ENCODE data around the gene FAM162A. TPM values are rescaled to one million over a fixed set of nuclear protein-coding genes. Genes with fewer than 3 reads are reported as not detected.
"Not testable (repeated sequence)": the region's sequence is repeated elsewhere in the genome, so short reads cannot be mapped to it uniquely, and the experiment has no call there.

The FAM162A gene, protein sequence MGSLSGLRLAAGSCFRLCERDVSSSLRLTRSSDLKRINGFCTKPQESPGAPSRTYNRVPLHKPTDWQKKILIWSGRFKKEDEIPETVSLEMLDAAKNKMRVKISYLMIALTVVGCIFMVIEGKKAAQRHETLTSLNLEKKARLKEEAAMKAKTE
- 65.5 TPM for total RNA-seq

GRCh38 chr3:122383771-122384697 is at the start of gene FAM162A:
Gene FAM162A (plus strand): TSS chr3:122384182. CDS start chr3:122384266, 84 bp downstream.
- DNase-seq (ENCODE audit: low spot score) = peak; percentile 94

DNA sequence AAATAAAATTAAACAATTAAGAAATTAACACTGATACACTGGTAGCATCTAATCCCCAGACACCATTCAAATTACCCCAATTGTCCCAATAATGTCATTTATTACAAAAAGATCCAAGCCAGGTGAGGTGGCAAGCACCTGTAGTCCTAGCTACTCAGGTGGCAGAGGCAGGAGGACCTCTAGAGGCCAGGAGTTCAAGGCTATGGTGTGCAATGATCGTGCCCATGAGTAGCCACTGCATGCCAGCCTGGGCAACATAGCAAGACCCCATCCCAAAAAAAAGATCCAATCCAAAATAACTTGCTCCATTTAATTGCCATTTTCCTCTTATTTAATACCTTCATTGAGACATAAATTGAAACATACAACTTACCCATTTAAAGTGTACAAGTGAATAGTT is 41.2 kb upstream of the FAM162A start:
- no peak for DNase-seq (ENCODE audit: low spot score)

DNA sequence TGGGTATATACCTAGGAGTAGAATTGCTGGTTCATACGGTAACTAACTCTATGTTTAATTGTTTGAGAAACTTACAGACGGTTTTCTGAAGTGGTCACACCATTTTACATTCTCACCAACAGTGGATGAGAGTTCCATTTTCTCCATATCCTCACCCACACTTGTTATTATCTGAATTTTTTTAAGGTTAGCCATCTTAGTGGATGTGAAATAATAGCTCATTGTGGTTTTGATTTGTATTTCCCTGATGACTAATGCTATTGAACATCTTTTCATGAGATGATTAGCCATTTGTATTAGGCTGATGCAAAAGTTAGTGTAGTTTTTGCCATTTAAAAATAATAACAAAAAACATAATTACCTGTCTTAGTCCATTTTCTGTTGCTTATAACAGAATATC is 40.3 kb upstream of the FAM162A start:
- no peak for DNase-seq (ENCODE audit: low spot score)

- DNase-seq (ENCODE audit: low spot score) = no peak
Measured at GRCh38 chr3:122349171-122349570, 34.8 kb upstream of the FAM162A start.

GRCh38 chr3:122350814-122351418 is 33.1 kb upstream of the FAM162A start:
- DNase-seq (ENCODE audit: low spot score) = no peak

DNA sequence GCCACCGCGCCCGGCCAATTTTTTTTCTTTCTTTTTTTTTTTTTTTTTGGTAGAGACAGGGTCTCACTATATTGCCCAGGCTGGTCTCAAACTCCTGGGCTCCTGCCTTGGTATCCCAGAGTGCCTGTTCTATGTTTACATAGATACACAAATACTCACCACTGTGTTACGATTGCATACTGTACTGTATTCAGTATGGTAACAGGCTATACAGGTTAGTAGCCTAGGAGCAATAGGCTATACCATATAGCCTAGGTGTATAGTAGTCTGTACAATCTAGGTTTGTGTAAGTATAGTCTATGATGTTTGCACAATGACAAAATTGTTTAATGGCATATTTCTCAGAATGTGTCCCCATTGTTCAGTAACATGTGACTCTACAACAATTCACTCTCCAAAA is 32.4 kb upstream of the FAM162A start:
- no peak for DNase-seq (ENCODE audit: low spot score)

GRCh38 chr3:122353215-122353614 is 30.8 kb upstream of the FAM162A start:
- no peak for DNase-seq (ENCODE audit: low spot score)

DNA sequence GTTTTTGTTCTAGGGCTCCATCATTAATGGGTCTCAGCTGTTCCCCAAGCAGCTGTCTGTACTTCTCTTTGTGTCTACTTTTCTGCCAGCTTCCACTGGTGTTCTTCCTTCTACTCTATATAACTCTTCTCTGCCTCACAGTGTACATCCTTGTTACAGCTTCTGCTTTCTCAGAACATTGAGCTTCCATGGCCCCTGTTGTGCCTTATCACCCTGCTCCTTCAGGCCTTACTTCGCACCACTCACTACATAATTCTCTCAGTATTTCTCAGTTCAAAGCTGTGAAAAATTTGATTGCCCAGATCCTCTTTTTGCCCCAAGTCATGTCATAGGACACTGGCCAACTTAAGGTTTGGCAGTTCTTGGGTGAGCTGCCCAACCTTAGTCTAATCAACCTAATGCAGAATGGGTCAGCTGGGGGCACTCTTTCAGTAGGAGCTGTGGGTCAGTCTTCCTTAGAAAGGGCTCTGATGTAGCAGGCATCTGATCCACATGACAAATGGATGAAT is 30.0 kb upstream of the FAM162A start:
- DNase-seq (ENCODE audit: low spot score) = no peak

DNA sequence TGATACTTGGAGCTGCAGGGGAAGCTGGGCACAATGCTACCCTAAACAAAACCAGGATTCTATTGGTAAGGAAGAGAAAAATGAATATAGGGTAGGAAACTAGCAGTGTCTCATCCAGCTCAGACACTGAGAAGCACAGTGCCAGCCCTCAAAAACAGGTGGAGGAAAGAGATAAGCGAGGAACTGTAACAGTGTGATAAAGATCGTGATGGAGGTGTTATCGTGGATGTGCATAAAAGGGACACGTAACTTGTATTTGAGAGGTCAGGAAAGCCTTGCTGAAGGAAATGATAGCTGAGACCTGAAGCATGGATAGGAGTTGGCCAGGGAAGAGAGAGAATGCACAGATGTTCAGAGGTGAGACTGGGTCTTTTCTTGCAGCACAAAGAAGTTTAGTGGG is 28.4 kb upstream of the FAM162A start:
- DNase-seq (ENCODE audit: low spot score) = no peak

DNA sequence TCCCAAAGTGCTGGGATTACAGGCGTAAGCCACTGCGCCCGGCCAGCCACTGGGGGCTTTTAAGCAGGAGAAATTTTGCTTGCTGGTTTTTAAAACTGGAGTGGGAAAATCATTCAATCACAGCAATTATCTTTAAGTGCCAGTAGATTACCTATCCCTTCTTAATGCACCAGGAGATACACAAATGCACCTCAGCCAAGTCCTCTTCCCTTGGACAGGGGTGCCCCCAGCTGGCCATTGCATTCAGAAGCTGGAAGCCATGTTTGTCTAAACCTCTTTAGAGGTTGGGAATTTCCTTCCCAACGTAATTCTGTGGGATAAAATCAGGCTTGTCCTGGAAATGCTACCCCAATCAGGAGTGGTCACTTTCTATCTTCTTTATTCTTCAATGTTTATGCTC is 27.6 kb upstream of the FAM162A start:
- DNase-seq (ENCODE audit: low spot score) = no peak

- DNase-seq (ENCODE audit: low spot score) = no peak
Measured at GRCh38 chr3:122357828-122358702, 25.9 kb upstream of the FAM162A start.

DNA sequence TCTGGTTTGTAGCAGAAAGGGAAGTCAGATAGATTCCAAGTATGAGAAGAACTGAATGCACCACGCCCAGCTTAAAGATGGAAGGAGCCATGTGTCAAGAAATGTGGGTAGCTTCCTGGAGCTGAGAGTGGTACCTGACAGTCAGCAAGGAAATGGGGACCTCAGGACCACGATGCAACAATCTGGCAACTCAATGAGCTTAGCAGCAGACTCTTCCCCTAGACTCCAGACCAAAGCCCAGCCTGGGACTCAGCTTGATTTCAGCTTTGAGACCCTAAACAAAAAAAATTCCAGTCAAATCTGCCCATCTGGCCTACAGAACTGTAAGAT is 25.3 kb upstream of the FAM162A start:
- no peak for DNase-seq (ENCODE audit: low spot score)

DNA sequence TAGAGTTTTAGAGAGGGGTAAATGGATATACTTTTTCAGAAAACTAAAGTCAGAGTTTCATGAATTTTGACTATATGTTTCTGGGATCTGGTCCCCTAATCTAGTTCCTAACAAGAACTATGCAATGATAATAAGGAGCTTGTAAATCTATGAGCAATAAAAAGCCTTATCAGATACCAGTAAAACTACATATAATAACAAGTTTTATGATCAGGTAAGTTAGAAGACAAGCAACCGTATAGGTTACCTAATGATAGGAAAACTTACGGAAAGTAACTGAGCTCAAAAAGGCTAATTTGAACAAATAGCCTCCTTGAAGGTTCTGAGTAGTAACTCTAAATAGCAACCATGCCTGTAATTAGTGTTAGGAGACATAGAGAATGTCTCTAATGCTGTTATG is 22.0 kb upstream of the FAM162A start:
- DNase-seq (ENCODE audit: low spot score) = no peak

- DNase-seq (ENCODE audit: low spot score) = no peak
Measured at GRCh38 chr3:122364490-122364889, 19.5 kb upstream of the FAM162A start.

GRCh38 chr3:122365073-122365472 is 18.9 kb upstream of the FAM162A start:
- no peak for DNase-seq (ENCODE audit: low spot score)

- DNase-seq (ENCODE audit: low spot score) = not testable (repeated sequence)
Measured at GRCh38 chr3:122365582-122366378, 18.2 kb upstream of the FAM162A start.

DNA sequence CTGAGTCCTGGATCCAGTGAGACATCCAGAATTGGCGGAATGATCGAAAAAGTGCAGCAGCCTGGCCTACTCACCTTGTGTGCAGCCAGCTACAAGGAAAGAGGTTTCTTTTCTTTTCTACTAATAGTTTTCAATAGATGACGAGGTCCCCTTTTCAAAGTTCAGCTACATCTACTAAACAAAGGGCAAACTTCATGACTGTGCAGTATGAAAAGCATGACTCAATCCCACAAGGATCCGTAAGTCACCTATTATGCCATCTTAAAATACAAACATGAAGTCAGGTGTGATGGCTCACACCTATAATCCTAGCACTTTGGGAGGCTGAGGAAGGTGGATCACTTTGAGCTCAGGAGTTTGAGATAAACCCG is 17.6 kb upstream of the FAM162A start:
- no peak for DNase-seq (ENCODE audit: low spot score)

- no peak for DNase-seq (ENCODE audit: low spot score)
Measured at GRCh38 chr3:122374034-122374433, 9.9 kb upstream of the FAM162A start.

DNA sequence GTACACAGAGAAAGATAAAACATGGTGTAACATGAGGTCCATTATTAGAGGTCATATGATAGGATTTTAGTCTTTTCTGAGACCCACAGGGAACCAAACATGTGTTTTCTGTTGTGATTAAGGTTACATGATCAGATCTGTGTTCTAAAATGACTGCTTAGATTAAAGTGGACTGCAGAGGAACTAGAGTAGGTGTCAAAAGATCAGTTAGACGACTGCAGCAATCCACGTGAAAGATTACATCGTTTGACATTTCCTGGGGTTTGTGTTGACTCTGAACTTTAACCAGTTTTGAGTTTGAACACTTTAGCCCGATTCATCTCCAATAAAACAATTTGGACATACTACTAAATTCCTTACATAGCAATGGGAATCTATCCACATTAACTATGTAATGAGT is 6.0 kb upstream of the FAM162A start:
- DNase-seq (ENCODE audit: low spot score) = no peak

GRCh38 chr3:122382888-122383666 is 905 bp upstream of the FAM162A start, which contains the start of gene MIX23:
Gene MIX23 (minus strand): TSS chr3:122383231. CDS start chr3:122383224, 7 bp downstream.
- DNase-seq (ENCODE audit: low spot score) = peak; percentile 89

Data from ureter (tissue), 1 donor.